Measurements from ENCODE around the gene TAAR1.
"Not testable (repeated sequence)": the region's sequence is repeated elsewhere in the genome, so short reads cannot be mapped to it uniquely, and the experiment has no call there.

TAAR1 gene

GRCh38 chr6:132651062-132651461 lies 7.9 kb downstream of the TAAR1 start:
- DNase-seq = no peak

- DNase-seq = no peak
Measured at GRCh38 chr6:132650429-132650828, 8.6 kb downstream of the TAAR1 start.

GRCh38 chr6:132648828-132649227 lies 10.2 kb downstream of the TAAR1 start:
- no peak for DNase-seq

- DNase-seq = no peak
Measured at GRCh38 chr6:132648356-132648755, 10.6 kb downstream of the TAAR1 start.

GRCh38 chr6:132643547-132643946 lies 15.4 kb downstream of the TAAR1 start:
- no peak for DNase-seq

GRCh38 chr6:132637135-132637534 lies 21.8 kb downstream of the TAAR1 start:
- DNase-seq = not testable (repeated sequence)

- DNase-seq = not testable (repeated sequence)
Measured at GRCh38 chr6:132635906-132636305, 23.1 kb downstream of the TAAR1 start.

- DNase-seq = not testable (repeated sequence)
Measured at GRCh38 chr6:132635288-132635687, 23.7 kb downstream of the TAAR1 start.

- DNase-seq = no peak
Measured at GRCh38 chr6:132634796-132635195, 24.2 kb downstream of the TAAR1 start.

- DNase-seq = no peak
Measured at GRCh38 chr6:132633362-132633761, 25.6 kb downstream of the TAAR1 start.

GRCh38 chr6:132624175-132624574 lies 34.8 kb downstream of the TAAR1 start, which contains the start of gene TAAR2:
Gene TAAR2, minus strand, starts transcription at chr6:132624275. Its CDS starts 0 bp downstream, at chr6:132624275.
- no peak for DNase-seq

- DNase-seq = no peak
Measured at GRCh38 chr6:132623106-132623845, 35.7 kb downstream of the TAAR1 start.

- DNase-seq = no peak
Measured at GRCh38 chr6:132616677-132617076, 42.3 kb downstream of the TAAR1 start.

- no peak for DNase-seq
Measured at GRCh38 chr6:132614554-132614953, 44.4 kb downstream of the TAAR1 start.

GRCh38 chr6:132612449-132613108 lies 46.4 kb downstream of the TAAR1 start:
- no peak for DNase-seq

GRCh38 chr6:132611616-132612015 lies 47.4 kb downstream of the TAAR1 start:
- no peak for DNase-seq

- no peak for DNase-seq
Measured at GRCh38 chr6:132607544-132608233, 51.3 kb downstream of the TAAR1 start.

- peak; percentile 24 to 76 for DNase-seq
Measured at GRCh38 chr6:132604635-132605152, 54.3 kb downstream of the TAAR1 start.

- DNase-seq = not testable (repeated sequence)
Measured at GRCh38 chr6:132600900-132601299, 58.1 kb downstream of the TAAR1 start.

GRCh38 chr6:132598473-132598872 lies 60.5 kb downstream of the TAAR1 start:
- peak; percentile 27 to 57 for DNase-seq

- no peak for DNase-seq
Measured at GRCh38 chr6:132596201-132596600, 62.8 kb downstream of the TAAR1 start.
